ENCODE results near the gene TSPY9.
"Not testable (repeated sequence)": the region's sequence is repeated elsewhere in the genome, so short reads cannot be mapped to it uniquely, and the experiment has no call there.

Gene TSPY9, protein sequence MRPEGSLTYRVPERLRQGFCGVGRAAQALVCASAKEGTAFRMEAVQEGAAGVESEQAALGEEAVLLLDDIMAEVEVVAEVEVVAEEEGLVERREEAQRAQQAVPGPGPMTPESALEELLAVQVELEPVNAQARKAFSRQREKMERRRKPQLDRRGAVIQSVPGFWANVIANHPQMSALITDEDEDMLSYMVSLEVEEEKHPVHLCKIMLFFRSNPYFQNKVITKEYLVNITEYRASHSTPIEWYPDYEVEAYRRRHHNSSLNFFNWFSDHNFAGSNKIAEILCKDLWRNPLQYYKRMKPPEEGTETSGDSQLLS

DNA sequence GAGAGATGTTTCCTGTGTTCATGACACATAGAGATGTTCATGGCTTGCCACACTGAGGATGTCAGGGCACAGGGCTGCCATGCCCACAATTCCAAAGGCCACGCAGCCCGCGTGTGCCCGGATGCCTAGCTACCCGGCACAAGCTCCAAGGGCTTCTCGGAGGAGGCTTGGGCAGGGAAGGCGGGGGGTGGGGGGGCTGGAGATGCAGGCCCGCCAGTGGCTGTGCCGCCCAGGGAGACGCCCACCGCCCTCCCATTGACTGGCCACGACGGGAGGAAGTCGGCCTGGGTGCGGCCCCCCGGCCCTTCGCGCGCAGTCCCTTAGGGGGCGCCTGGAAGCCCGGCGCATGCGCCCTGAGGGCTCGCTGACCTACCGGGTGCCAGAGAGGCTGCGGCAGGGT is at the start of gene TSPY9:
TSPY9 (plus strand) TSS at position 301 of the 400 bp plus-strand sequence; CDS start at position 347, 46 bp downstream.
- DNase-seq (ENCODE audit: low read depth, low spot score): not testable (repeated sequence)

DNA sequence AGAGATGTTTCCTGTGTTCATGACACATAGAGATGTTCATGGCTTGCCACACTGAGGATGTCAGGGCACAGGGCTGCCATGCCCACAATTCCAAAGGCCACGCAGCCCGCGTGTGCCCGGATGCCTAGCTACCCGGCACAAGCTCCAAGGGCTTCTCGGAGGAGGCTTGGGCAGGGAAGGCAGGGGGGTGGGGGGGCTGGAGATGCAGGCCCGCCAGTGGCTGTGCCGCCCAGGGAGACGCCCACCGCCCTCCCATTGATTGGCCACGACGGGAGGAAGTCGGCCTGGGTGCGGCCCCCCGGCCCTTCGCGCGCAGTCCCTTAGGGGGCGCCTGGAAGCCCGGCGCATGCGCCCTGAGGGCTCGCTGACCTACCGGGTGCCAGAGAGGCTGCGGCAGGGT is 20.4 kb upstream of the TSPY9 start, which contains the start of gene TSPY1:
TSPY1 (plus strand) TSS at position 301 of the 400 bp plus-strand sequence; CDS start at position 347, 46 bp downstream.
- DNase-seq (ENCODE audit: low read depth, low spot score): not testable (repeated sequence)

DNA sequence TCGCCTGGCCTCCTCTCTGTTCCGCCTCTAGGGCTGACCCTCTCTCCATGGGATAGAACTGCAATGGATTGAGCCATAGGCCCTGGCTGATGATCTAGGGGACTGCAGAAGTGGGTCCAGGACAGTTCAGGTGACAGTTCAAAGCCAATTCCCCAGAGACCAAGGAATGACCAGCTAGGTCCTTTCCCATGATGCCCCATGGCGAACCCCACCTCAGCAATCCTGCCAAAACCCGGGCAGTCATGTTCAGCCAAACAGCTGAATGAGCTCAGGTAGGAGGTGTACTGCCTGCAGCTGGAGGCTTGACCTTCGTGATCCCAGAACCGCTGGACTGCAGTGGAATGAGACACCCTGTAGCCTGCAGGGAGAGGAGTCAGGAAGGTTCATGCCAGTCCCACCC is 17.3 kb downstream of the TSPY9 start:
- not testable (repeated sequence) for DNase-seq (ENCODE audit: low read depth, low spot score)

DNA sequence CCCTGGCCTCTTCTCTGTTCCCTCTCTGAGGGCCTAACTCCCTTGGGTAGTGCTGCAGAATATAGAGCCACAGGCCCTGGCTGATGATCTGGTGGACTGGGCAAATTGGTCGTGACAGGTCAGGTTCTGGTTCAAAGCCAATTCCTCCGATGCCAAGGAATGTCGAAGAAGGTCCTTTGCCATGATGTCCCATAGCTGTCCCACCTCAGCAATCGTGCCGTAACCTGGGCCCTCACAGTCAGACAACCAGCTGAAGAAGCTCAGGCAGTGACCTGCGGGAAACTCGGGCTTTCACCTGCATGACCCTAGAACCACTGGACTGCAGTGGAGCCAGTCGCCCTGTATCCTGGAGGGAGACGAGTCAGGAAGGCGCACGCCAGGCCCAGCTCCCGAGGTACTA is 29.2 kb downstream of the TSPY9 start:
- DNase-seq (ENCODE audit: low read depth, low spot score): not testable (repeated sequence)

DNA sequence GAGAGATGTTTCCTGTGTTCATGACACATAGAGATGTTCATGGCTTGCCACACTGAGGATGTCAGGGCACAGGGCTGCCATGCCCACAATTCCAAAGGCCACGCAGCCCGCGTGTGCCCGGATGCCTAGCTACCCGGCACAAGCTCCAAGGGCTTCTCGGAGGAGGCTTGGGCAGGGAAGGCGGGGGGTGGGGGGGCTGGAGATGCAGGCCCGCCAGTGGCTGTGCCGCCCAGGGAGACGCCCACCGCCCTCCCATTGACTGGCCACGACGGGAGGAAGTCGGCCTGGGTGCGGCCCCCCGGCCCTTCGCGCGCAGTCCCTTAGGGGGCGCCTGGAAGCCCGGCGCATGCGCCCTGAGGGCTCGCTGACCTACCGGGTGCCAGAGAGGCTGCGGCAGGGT is 40.5 kb downstream of the TSPY9 start, which contains the start of gene TSPY10:
TSPY10 (plus strand) TSS at position 301 of the 400 bp plus-strand sequence; CDS start at position 347, 46 bp downstream.
- not testable (repeated sequence) for DNase-seq (ENCODE audit: low read depth, low spot score)
